ENCODE measurements around the gene AKAP11.

DNA sequence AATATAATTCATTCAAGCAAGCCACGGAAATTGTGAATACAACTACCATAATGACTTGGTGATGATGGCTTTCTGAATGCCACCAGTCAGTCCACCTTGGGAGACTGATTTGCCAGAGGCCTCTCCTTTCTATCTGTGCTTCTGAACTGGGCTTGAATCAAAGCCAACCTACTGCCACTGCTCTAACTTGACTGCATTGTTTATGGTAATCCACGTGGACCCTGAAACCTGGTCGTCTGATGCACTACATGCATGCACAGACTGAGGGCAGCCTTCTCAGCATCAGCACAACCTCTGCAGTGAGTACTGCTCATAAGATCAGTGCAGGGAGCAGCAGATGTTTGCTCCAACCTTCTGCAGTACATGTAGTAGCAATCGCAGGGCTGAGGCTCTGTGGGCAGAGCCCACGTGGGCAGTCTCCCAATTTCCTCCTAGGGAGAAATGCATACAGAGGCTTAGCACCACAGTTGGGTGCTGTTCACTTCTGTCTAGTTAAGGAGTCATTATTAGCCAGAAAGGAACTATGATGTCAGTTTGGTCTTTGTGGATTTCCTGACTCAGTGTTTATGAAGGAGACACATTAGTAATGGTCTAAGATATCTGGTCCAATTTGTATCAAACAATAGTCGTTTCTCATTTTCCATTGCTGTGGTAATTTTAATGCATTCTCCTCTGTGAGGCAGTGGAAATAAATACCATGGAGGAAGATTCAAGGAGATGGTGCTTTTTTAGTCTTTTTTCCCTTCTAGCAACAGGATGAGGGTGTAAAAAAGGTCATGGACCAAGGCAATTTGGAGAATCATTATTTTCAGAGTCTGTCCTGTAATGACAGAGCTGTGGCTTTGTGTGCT, 82.5 kb downstream of the AKAP11 start:
- TF ChIP-seq POLR2A (IDR thresholded peaks at IDR 0.05) = no peak
- TF ChIP-seq, protein P1, sequence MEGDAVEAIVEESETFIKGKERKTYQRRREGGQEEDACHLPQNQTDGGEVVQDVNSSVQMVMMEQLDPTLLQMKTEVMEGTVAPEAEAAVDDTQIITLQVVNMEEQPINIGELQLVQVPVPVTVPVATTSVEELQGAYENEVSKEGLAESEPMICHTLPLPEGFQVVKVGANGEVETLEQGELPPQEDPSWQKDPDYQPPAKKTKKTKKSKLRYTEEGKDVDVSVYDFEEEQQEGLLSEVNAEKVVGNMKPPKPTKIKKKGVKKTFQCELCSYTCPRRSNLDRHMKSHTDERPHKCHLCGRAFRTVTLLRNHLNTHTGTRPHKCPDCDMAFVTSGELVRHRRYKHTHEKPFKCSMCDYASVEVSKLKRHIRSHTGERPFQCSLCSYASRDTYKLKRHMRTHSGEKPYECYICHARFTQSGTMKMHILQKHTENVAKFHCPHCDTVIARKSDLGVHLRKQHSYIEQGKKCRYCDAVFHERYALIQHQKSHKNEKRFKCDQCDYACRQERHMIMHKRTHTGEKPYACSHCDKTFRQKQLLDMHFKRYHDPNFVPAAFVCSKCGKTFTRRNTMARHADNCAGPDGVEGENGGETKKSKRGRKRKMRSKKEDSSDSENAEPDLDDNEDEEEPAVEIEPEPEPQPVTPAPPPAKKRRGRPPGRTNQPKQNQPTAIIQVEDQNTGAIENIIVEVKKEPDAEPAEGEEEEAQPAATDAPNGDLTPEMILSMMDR (IDR thresholded peaks at IDR 0.05) = no peak
